GM23338 (cell line): Measurements from ENCODE around the gene IRF2.

ENCODE experiments used
- EZH2 ChIP-seq: fragments of 200-600 bp; sonication (generic); IDR thresholded peaks from one replicate; pipeline ENCODE4 v1.8.0; 2017; ENCODE audit warnings: antibody characterized with exemption, mild to moderate bottlenecking, low read depth; ENCODE audit not compliant: unreplicated experiment
- TF ChIP-seq, protein P1 (sequence below), 2 experiments: fragments of 200-600 bp in 1 of 2; sonication (generic) in 1 of 2; conservative IDR thresholded peaks; 2 replicates each; pipeline versions ENCODE4 v1.5.1 to v1.6.1; 2016 to 2017; ENCODE audit warnings: antibody characterized with exemption in 2 of 2, low read depth in 2 of 2, mild to moderate bottlenecking in 2 of 2, moderate library complexity in 1 of 2
- TF ChIP-seq, protein P2 (sequence below): IDR thresholded peaks from one replicate; pipeline ENCODE4 v1.6.1; 2018; ENCODE audit warnings: antibody characterized with exemption; ENCODE audit not compliant: unreplicated experiment

DNA sequence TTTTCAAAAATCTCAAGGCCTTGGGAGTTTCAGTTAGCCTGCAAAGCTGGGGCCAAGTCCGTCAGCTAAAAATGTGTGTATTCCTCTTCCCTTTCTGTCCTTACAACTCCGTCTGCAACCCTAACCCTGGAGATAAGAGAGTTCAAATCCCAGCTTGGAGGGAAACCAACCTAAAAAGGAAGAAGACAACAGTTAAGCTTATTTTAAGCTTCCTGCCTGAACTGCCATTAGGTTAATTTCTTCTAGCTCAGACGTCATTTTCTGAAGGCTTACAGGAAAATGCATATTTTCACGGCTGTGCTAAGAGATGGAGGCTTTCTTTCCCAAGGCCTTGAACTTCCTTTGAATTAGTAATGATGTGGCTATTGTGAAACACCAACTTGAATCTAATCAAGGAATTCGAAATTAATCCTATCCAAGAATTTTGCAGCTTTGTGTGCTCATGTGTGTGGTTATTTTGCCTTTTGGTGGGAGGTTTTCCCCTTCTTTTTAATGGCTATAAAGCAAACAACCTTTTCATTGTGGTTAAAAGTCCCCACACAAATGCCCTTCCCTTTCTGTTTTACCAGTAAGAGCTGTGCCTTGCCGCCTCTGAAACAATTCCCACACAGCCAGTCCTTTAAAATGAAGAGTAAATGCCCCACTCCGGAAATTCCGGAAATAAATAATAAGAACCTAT is 103.5 kb downstream of the IRF2 start:
- TF ChIP-seq, protein P1, sequence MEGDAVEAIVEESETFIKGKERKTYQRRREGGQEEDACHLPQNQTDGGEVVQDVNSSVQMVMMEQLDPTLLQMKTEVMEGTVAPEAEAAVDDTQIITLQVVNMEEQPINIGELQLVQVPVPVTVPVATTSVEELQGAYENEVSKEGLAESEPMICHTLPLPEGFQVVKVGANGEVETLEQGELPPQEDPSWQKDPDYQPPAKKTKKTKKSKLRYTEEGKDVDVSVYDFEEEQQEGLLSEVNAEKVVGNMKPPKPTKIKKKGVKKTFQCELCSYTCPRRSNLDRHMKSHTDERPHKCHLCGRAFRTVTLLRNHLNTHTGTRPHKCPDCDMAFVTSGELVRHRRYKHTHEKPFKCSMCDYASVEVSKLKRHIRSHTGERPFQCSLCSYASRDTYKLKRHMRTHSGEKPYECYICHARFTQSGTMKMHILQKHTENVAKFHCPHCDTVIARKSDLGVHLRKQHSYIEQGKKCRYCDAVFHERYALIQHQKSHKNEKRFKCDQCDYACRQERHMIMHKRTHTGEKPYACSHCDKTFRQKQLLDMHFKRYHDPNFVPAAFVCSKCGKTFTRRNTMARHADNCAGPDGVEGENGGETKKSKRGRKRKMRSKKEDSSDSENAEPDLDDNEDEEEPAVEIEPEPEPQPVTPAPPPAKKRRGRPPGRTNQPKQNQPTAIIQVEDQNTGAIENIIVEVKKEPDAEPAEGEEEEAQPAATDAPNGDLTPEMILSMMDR (conservative IDR thresholded peaks at IDR 0.05; ENCODE audit: low read depth in 2 of 2): no peak
- TF ChIP-seq, protein P2, sequence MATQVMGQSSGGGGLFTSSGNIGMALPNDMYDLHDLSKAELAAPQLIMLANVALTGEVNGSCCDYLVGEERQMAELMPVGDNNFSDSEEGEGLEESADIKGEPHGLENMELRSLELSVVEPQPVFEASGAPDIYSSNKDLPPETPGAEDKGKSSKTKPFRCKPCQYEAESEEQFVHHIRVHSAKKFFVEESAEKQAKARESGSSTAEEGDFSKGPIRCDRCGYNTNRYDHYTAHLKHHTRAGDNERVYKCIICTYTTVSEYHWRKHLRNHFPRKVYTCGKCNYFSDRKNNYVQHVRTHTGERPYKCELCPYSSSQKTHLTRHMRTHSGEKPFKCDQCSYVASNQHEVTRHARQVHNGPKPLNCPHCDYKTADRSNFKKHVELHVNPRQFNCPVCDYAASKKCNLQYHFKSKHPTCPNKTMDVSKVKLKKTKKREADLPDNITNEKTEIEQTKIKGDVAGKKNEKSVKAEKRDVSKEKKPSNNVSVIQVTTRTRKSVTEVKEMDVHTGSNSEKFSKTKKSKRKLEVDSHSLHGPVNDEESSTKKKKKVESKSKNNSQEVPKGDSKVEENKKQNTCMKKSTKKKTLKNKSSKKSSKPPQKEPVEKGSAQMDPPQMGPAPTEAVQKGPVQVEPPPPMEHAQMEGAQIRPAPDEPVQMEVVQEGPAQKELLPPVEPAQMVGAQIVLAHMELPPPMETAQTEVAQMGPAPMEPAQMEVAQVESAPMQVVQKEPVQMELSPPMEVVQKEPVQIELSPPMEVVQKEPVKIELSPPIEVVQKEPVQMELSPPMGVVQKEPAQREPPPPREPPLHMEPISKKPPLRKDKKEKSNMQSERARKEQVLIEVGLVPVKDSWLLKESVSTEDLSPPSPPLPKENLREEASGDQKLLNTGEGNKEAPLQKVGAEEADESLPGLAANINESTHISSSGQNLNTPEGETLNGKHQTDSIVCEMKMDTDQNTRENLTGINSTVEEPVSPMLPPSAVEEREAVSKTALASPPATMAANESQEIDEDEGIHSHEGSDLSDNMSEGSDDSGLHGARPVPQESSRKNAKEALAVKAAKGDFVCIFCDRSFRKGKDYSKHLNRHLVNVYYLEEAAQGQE: no peak
- no peak for TF ChIP-seq EZH2
